Ishikawa (cell line): Measurements from ENCODE around the gene THRAP3.

Experiments used
- CREB1 ChIP-seq: IDR thresholded peaks from 2 replicates; pipeline ENCODE4 v1.6.1; 2012; ENCODE audit warnings: low read depth
- EGR1 ChIP-seq: IDR thresholded peaks from 2 replicates; pipeline ENCODE4 v1.6.1; 2012
- EP300 ChIP-seq: IDR thresholded peaks from 2 replicates; pipeline ENCODE4 v1.6.1; 2012; ENCODE audit warnings: borderline replicate concordance
- FOXM1 ChIP-seq: IDR thresholded peaks from 2 replicates; pipeline ENCODE4 v1.6.1; 2012; ENCODE audit warnings: low read depth, borderline replicate concordance
- MAX ChIP-seq: IDR thresholded peaks from 2 replicates; pipeline ENCODE4 v1.6.1; 2012
- NFIC ChIP-seq: IDR thresholded peaks from 2 replicates; pipeline ENCODE4 v1.6.1; 2012
- RAD21 ChIP-seq: IDR thresholded peaks from 2 replicates; pipeline ENCODE4 v1.6.1; 2012; ENCODE audit warnings: low read depth
- REST ChIP-seq: IDR thresholded peaks from 2 replicates; pipeline ENCODE4 v1.6.1; 2012; ENCODE audit warnings: low read depth, mild to moderate bottlenecking
- TAF1 ChIP-seq: IDR thresholded peaks from 2 replicates; pipeline ENCODE4 v1.6.1; 2012; ENCODE audit warnings: low read depth, mild to moderate bottlenecking
- TCF12 ChIP-seq: IDR thresholded peaks from 2 replicates; pipeline ENCODE4 v1.6.1; 2012; ENCODE audit warnings: low read depth
- USF1 ChIP-seq: IDR thresholded peaks from 2 replicates; pipeline ENCODE4 v1.6.1; 2012
- YY1 ChIP-seq: IDR thresholded peaks from 2 replicates; pipeline ENCODE4 v1.6.1; 2012; ENCODE audit warnings: low read depth
- ZBTB7A ChIP-seq: IDR thresholded peaks from 2 replicates; pipeline ENCODE4 v1.6.1; 2012; ENCODE audit warnings: low read depth

- TF ChIP-seq MAX (no peak), ZBTB7A (no peak), TAF1 (no peak), TCF12 (no peak), REST (no peak), EGR1 (no peak), EP300 (no peak), CREB1 (no peak), RAD21 (no peak), FOXM1 (no peak), YY1 (no peak), NFIC (no peak), USF1 (no peak)
Observed at GRCh38 chr1:36284517-36284916, 60.3 kb downstream of the THRAP3 start.
